ENCODE results near the gene GPAT3. TPM values are rescaled to one million over a fixed set of nuclear protein-coding genes. Genes with fewer than 3 reads are reported as not detected.

Gene GPAT3
- total RNA-seq, 1 donor = 0.36 TPM

- no peaks in the 10 kb centered on the region for H3K27me3 ChIP-seq (ENCODE audit: insufficient read depth, low read length)
- DNase-seq (ENCODE audit: insufficient read length, low spot score, missing footprints) = no peak
Observed at GRCh38 chr4:83585982-83586508, 50.1 kb downstream of the GPAT3 start.

DNA sequence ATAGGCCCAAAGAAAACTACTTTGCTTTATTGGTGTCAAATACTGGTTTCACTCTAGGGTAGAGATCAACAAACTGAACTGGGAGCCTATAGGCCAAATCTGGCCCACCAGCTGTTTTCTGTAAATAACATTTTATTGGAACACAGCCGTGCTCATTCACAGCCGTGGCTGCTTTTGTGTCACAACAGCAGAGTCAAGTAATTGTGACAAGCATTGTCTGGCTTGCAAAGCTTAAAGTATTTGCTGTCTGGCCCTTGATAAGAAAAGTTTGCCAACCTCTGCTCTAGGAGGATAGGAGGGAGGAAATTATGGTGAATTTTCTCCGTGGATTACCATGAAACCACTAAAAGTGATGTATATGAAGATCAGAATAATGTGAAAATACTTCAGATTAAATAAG is 53.4 kb downstream of the GPAT3 start:
- H3K4me3 ChIP-seq (ENCODE audit: insufficient read depth, low read length) = no peak overlapping the region
- no peaks in the 10 kb centered on the region for H3K79me2 ChIP-seq (ENCODE audit: insufficient read depth, low read length)
- H4K20me1 ChIP-seq (ENCODE audit: insufficient read depth, low read length) = no peaks in the 10 kb centered on the region
- H3K4me2 ChIP-seq (ENCODE audit: insufficient read depth, low read length) = no peak overlapping the region
- no peaks in the 10 kb centered on the region for H3K9me3 ChIP-seq (ENCODE audit: low read depth, low read length)
- no peak for DNase-seq (ENCODE audit: insufficient read length, low spot score, missing footprints)
- TF ChIP-seq, protein P1, sequence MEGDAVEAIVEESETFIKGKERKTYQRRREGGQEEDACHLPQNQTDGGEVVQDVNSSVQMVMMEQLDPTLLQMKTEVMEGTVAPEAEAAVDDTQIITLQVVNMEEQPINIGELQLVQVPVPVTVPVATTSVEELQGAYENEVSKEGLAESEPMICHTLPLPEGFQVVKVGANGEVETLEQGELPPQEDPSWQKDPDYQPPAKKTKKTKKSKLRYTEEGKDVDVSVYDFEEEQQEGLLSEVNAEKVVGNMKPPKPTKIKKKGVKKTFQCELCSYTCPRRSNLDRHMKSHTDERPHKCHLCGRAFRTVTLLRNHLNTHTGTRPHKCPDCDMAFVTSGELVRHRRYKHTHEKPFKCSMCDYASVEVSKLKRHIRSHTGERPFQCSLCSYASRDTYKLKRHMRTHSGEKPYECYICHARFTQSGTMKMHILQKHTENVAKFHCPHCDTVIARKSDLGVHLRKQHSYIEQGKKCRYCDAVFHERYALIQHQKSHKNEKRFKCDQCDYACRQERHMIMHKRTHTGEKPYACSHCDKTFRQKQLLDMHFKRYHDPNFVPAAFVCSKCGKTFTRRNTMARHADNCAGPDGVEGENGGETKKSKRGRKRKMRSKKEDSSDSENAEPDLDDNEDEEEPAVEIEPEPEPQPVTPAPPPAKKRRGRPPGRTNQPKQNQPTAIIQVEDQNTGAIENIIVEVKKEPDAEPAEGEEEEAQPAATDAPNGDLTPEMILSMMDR (IDR thresholded peaks at IDR 0.05; ENCODE audit: extremely low read depth, low read depth, low read length) = no peak
- no peaks in the 10 kb centered on the region for H3K27me3 ChIP-seq (ENCODE audit: insufficient read depth, low read length)
- H3K4me1 ChIP-seq (ENCODE audit: insufficient read depth, low read length) = no peaks in the 10 kb centered on the region
- no peak overlapping the region for H2AFZ ChIP-seq (ENCODE audit: low read length)
- H3K27ac ChIP-seq (ENCODE audit: low read depth, low read length) = no peak overlapping the region
- H3K36me3 ChIP-seq (ENCODE audit: insufficient read depth, low read length) = no peaks in the 10 kb centered on the region

More at GRCh38 chr4:83585982-83586508, 50.1 kb downstream of the GPAT3 start:
- no peaks in the 10 kb centered on the region for H4K20me1 ChIP-seq (ENCODE audit: insufficient read depth, low read length)
- H3K27ac ChIP-seq (ENCODE audit: low read depth, low read length) = no peak overlapping the region
- no peaks in the 10 kb centered on the region for H3K36me3 ChIP-seq (ENCODE audit: insufficient read depth, low read length)
- no peaks in the 10 kb centered on the region for H3K9me3 ChIP-seq (ENCODE audit: low read depth, low read length)
- no peak overlapping the region for H3K4me2 ChIP-seq (ENCODE audit: insufficient read depth, low read length)
- no peak overlapping the region for H2AFZ ChIP-seq (ENCODE audit: low read length)
- TF ChIP-seq, protein P1 (IDR thresholded peaks at IDR 0.05; ENCODE audit: extremely low read depth, low read depth, low read length) = no peak
- no peaks in the 10 kb centered on the region for H3K79me2 ChIP-seq (ENCODE audit: insufficient read depth, low read length)
- no peak overlapping the region for H3K4me3 ChIP-seq (ENCODE audit: insufficient read depth, low read length)
- H3K4me1 ChIP-seq (ENCODE audit: insufficient read depth, low read length) = peaks cover 4% of the 10 kb centered on the region

GRCh38 chr4:83591056-83591455 is 55.1 kb downstream of the GPAT3 start:
- no peak overlapping the region for H3K27ac ChIP-seq (ENCODE audit: low read depth, low read length)
- no peaks in the 10 kb centered on the region for H3K9me3 ChIP-seq (ENCODE audit: low read depth, low read length)
- DNase-seq (ENCODE audit: insufficient read length, low spot score, missing footprints) = no peak
- no peak overlapping the region for H3K4me3 ChIP-seq (ENCODE audit: insufficient read depth, low read length)
- no peaks in the 10 kb centered on the region for H3K4me1 ChIP-seq (ENCODE audit: insufficient read depth, low read length)
- no peak overlapping the region for H3K4me2 ChIP-seq (ENCODE audit: insufficient read depth, low read length)
- H3K27me3 ChIP-seq (ENCODE audit: insufficient read depth, low read length) = no peaks in the 10 kb centered on the region
- no peaks in the 10 kb centered on the region for H4K20me1 ChIP-seq (ENCODE audit: insufficient read depth, low read length)
- no peaks in the 10 kb centered on the region for H3K36me3 ChIP-seq (ENCODE audit: insufficient read depth, low read length)
- no peak overlapping the region for H2AFZ ChIP-seq (ENCODE audit: low read length)
- H3K79me2 ChIP-seq (ENCODE audit: insufficient read depth, low read length) = no peaks in the 10 kb centered on the region
- TF ChIP-seq, protein P1 (IDR thresholded peaks at IDR 0.05; ENCODE audit: extremely low read depth, low read depth, low read length) = no peak

- Histone ChIP-seq H3K79me2 (ENCODE audit: insufficient read depth, low read length) (no peaks in the 10 kb centered on the region), H3K4me2 (ENCODE audit: insufficient read depth, low read length) (no peak overlapping the region), H2AFZ (ENCODE audit: low read length) (no peak overlapping the region), H4K20me1 (ENCODE audit: insufficient read depth, low read length) (no peaks in the 10 kb centered on the region), H3K27me3 (ENCODE audit: insufficient read depth, low read length) (no peaks in the 10 kb centered on the region), H3K4me3 (ENCODE audit: insufficient read depth, low read length) (no peak overlapping the region), H3K4me1 (ENCODE audit: insufficient read depth, low read length) (no peaks in the 10 kb centered on the region), H3K36me3 (ENCODE audit: insufficient read depth, low read length) (no peaks in the 10 kb centered on the region), H3K9me3 (ENCODE audit: low read depth, low read length) (no peaks in the 10 kb centered on the region), H3K27ac (ENCODE audit: low read depth, low read length) (no peak overlapping the region)
- DNase-seq (ENCODE audit: insufficient read length, low spot score, missing footprints) = no peak
- TF ChIP-seq, protein P1 (IDR thresholded peaks at IDR 0.05; ENCODE audit: extremely low read depth, low read depth, low read length) = no peak
Observed at GRCh38 chr4:83591730-83592129, 55.8 kb downstream of the GPAT3 start.

Measured in osteoblast (primary cell).